Right lung (tissue), 5 donors: ENCODE measurements around the gene INPP4A. TPM values are rescaled to one million over a fixed set of nuclear protein-coding genes. Genes with fewer than 3 reads are reported as not detected.
"Not testable (repeated sequence)": the region's sequence is repeated elsewhere in the genome, so short reads cannot be mapped to it uniquely, and the experiment has no call there.

Experiments used
- DNase-seq, 2 donors: peaks; one replicate each; pipeline ENCODE4 v3.0.0-alpha.2; 2013
- polyA plus RNA-seq, 5 donors: library from polyadenylated mRNA; unstranded; fragments of 120-200 nt; gene quantifications; one replicate each; pipeline versions ENCODE4 v1.2.1 to v1.2.3, GENCODE V29; 2013; ENCODE audit warnings: inconsistent platforms in 1 of 5, low replicate concordance in 1 of 5; ENCODE audit not compliant: insufficient read length in 5 of 5, insufficient read depth in 1 of 5

Gene INPP4A
- polyA plus RNA-seq, 5 donors = 12.6 to 24.5 (median 21.5) TPM

GRCh38 chr2:98583816-98584618 lies 139.4 kb downstream of the INPP4A start:
- DNase-seq = no peak

- DNase-seq = no peak
Observed at GRCh38 chr2:98585386-98585785, 140.7 kb downstream of the INPP4A start.

GRCh38 chr2:98586551-98587140 lies 142.0 kb downstream of the INPP4A start:
- no peak for DNase-seq

- DNase-seq = no peak
Observed at GRCh38 chr2:98588880-98589431, 144.3 kb downstream of the INPP4A start.

- DNase-seq = no peak
Observed at GRCh38 chr2:98589489-98589888, 144.8 kb downstream of the INPP4A start.

GRCh38 chr2:98592565-98592964 lies 147.9 kb downstream of the INPP4A start:
- DNase-seq = no peak

- DNase-seq = not testable (repeated sequence)
Observed at GRCh38 chr2:98594665-98595064, 150.0 kb downstream of the INPP4A start.

- no peak for DNase-seq
Observed at GRCh38 chr2:98598781-98599428, 154.2 kb downstream of the INPP4A start.

- DNase-seq = no peak
Observed at GRCh38 chr2:98601532-98602132, 157.0 kb downstream of the INPP4A start.

GRCh38 chr2:98604547-98604946 lies 159.9 kb downstream of the INPP4A start:
- DNase-seq = no peak

GRCh38 chr2:98605076-98605475 lies 160.4 kb downstream of the INPP4A start:
- DNase-seq = no peak

GRCh38 chr2:98606431-98606830 lies 161.8 kb downstream of the INPP4A start:
- DNase-seq = no peak

GRCh38 chr2:98607104-98607503 lies 162.4 kb downstream of the INPP4A start:
- no peak for DNase-seq

GRCh38 chr2:98607741-98608115 lies 163.1 kb downstream of the INPP4A start:
- peak in 1 of 2 donors; percentile 13 for DNase-seq

- DNase-seq = peak; percentile 89 to 92
Observed at GRCh38 chr2:98608116-98608961, 163.7 kb downstream of the INPP4A start, which contains the start of the genes COA5 and UNC50. TSS of gene COA5 (minus strand) at chr2:98608512. CDS start at chr2:98608405, 107 bp downstream. TSS of gene UNC50 (plus strand) at chr2:98608589. CDS start at chr2:98609760, 1,171 bp downstream.

GRCh38 chr2:98608962-98609604 lies 164.4 kb downstream of the INPP4A start:
- peak in 1 of 2 donors; percentile 29 for DNase-seq

GRCh38 chr2:98614024-98614739 lies 169.5 kb downstream of the INPP4A start:
- DNase-seq = no peak

GRCh38 chr2:98615481-98615880 lies 170.8 kb downstream of the INPP4A start:
- no peak for DNase-seq

GRCh38 chr2:98617149-98617548 lies 172.5 kb downstream of the INPP4A start:
- no peak for DNase-seq

GRCh38 chr2:98623657-98624056 lies 179.0 kb downstream of the INPP4A start:
- peak; percentile 7 to 10 for DNase-seq
